Tongue (tissue), 2 donors: ENCODE measurements around the gene RAD50. TPM values are rescaled to one million over a fixed set of nuclear protein-coding genes. Genes with fewer than 3 reads are reported as not detected.
"Not testable (repeated sequence)": the region's sequence is repeated elsewhere in the genome, so short reads cannot be mapped to it uniquely, and the experiment has no call there.

Experiments used
- DNase-seq: peaks from one replicate; pipeline ENCODE4 v3.0.0-alpha.2; 2015
- total RNA-seq: library from RNA; depleted of rRNA; stranded (reverse); fragments of >200 nt; gene quantifications from one replicate; pipeline ENCODE4 v1.2.3, GENCODE V29; 2014

The RAD50 gene
- total RNA-seq, 1 donor from 2014 or later: 48.8 TPM

GRCh38 chr5:132557478-132558172, 848 bp downstream of the RAD50 start:
- DNase-seq: no peak

DNA sequence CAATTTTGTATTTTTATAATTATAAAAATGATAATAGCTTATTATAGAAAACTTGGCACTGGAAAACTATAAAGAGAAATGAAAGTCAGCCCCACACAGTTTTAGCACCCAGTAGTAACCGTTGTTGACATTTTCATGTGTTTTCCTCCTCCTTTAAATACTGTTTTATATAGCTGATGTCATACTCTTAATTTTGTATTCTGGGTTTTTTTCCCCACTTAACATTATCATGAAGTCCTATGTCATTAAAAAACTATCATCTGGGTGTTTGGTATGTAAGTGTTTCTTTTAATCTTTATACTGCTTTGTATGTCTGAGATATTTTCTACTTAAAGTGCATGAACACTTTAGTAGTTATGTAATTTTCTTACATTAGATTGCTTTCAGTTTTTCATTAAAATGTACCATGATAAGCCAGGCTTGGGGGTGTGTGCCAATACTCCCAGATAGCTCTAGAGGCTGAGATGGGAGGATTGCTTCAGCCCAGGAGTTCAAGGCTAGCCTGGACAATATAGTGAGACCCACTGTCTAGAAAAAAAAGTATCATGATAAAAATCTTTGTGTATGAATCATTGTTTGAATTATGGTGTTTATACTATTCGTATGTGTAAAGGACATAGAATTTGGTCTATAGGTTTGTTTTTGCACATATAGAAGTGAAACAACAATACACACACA, 2.7 kb downstream of the RAD50 start:
- DNase-seq: no peak

DNA sequence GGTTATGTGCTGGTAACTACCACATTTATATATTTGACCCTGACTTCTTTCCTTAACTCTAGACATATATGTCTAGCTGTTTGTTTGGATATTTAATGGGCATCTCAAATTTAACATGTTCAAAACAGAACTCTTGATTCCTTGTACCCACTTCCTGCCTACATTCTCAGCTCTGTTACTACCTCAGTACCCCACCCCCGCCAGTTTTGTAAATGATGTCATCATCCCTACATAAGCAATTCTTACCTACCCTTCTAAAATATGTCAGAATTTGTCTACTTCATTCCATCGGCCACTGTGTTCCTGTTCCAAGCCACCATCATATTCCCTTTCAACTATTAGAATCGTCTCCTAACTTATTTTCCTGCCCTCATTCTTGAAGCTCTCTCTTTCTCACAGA, 4.8 kb downstream of the RAD50 start:
- no peak for DNase-seq

GRCh38 chr5:132564555-132564954, 7.8 kb downstream of the RAD50 start:
- DNase-seq: not testable (repeated sequence)

GRCh38 chr5:132566657-132567056, 9.9 kb downstream of the RAD50 start:
- no peak for DNase-seq

DNA sequence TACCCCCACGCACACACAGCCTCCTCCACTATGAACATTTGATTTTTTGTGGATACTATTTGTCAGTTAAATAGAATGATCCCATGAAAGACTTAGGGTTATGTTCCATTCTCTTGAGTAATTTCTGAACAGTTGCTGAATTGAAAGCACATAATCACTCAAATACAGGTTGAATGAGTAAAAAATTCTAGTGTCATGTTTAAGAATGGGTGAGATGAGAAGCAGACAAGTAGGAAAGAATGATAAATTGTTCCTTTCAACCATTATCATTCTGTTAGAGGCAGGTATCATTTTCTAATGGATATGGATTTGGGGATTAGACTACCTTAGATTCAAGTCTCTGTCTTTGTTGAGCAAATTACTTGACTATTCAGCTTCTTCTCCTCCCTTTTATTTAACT, 19.3 kb downstream of the RAD50 start:
- no peak for DNase-seq

- DNase-seq: not testable (repeated sequence)
Observed at GRCh38 chr5:132584560-132584959, 27.8 kb downstream of the RAD50 start.

DNA sequence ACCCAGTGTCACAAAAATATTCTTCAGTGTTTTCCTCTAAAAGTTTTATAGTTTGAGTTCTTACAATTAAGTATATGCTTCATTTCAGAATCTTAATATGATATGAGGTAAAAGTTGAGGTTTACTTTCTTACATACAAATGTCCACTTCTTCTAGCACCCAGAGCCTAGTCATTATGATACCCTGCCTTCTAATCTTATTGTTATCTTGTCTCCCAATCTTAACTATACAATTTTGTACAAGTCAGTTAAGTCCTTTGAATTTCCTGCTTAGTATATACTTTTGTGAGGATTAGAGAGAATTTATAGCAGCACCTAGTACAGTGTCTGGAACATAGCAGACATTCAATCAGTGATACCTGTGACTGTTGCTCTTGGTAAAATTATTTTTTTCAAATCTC, 29.3 kb downstream of the RAD50 start:
- DNase-seq: no peak

DNA sequence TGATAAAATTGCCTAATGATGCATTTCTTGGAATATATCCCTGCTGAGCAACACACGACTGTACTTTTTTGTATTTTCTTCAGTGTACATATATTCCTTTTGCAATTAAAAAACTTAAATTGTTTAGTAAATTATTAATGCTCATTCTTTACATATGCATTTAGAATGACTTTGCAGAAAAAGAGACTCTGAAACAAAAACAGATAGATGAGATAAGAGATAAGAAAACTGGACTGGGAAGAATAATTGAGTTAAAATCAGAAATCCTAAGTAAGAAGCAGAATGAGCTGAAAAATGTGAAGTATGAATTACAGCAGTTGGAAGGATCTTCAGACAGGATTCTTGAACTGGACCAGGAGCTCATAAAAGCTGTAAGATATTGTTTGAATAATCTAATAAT, 32.7 kb downstream of the RAD50 start:
- DNase-seq: no peak

- DNase-seq: peak; percentile 10
Observed at GRCh38 chr5:132591145-132591544, 34.4 kb downstream of the RAD50 start.

DNA sequence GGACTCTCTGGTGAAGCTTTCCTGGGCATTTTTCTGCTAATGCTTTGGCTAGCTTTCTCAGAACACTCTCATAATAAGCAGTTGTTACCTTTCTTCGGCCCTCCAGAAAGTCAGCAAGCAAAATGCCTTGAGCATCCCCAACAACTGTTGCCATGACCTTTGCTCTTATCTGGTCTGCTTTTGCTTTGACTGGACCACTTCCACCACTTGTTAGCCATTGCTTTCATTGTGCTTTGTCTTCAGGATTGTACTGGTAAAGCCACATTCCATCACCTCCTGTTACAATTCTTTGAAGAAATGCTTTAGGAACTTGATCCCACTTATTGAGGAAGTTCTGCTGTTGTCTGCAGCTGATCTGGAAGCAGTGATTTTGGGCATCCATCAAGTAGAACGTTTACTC, 35.7 kb downstream of the RAD50 start:
- no peak for DNase-seq

DNA sequence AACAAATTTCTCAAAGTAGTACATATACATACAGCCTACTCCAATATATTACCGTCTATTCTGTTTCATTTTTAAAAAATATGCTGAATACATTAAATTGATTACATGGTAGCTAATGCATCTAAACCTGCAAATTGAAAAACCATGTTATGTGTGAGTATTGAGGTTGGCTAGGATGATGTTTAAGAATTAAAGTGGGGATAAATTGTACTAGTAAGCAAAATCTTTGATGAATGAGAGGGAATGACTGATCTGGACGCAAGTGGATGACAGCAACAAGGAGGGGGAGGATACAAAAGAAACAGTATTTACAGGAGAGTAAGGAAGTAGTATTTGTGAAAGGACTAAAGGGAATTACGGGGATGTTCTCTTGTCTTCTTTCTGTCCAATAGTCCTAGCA, 37.4 kb downstream of the RAD50 start:
- no peak for DNase-seq

DNA sequence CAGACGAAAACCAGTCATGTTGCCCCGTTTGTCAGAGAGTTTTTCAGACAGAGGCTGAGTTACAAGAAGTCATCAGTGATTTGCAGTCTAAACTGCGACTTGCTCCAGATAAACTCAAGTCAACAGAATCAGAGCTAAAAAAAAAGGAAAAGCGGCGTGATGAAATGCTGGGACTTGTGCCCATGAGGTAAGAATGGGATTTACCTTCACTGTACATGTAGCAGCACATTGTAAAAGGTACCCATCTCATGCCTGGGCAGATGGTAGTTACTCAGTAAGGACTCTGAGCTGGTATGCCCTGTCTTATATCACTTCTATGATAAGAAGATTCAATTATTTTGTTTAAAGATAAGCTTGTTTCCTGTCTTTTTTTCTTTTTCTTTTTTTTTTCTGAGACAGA, 38.8 kb downstream of the RAD50 start:
- no peak for DNase-seq

DNA sequence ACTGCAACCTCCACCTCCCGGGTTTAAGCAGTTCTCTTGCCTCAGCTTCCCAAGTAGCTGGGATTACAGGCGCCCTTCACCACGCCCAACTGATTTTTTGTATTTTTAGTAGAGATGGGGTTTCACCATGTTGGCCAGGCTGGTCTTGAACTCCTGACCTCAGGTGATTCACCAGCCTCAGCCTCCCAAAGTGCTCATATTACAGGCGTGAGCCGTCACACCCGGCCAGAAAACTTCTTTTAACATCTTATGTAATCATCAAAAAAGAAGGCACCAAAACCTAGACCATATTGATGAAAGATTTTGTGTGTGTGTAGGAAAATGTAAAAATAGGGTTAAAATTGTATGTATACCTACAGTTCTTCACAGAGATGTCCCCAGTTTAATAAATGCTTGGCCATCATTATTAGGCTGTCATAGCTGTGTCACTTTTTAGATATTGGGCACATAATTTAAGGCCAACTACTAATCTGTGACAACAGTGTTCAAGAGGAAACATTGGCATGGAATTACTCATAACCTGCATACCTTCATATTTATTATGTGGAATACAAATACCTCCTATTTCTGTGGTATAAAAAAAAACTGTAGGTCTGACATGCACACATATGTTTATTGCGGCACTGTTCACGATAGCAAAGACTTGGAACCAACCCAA, 44.4 kb downstream of the RAD50 start:
- no peak for DNase-seq

- no peak for DNase-seq
Observed at GRCh38 chr5:132607095-132607494, 50.3 kb downstream of the RAD50 start.

DNA sequence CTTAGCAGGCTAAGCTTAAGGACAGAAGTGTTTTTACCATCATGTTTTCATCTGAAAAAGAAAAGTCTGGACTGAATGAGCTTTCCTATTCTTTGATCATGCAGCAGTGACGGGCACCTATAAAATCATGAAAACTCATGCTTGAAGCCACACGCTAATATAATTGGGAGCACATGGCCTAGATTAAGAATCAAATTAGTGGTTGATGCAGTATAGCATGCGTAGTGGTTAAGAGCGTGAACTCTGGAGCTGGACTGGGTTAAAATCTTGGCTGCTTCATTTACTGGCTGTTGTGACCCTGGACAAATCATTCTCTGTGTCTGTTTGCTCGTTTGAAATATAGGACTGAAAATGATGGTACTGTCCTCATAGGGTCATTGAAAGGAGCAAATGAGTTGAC, 51.3 kb downstream of the RAD50 start:
- DNase-seq: peak; percentile 2

- DNase-seq: no peak
Observed at GRCh38 chr5:132611965-132612364, 55.2 kb downstream of the RAD50 start.

- DNase-seq: no peak
Observed at GRCh38 chr5:132612846-132613245, 56.1 kb downstream of the RAD50 start.

DNA sequence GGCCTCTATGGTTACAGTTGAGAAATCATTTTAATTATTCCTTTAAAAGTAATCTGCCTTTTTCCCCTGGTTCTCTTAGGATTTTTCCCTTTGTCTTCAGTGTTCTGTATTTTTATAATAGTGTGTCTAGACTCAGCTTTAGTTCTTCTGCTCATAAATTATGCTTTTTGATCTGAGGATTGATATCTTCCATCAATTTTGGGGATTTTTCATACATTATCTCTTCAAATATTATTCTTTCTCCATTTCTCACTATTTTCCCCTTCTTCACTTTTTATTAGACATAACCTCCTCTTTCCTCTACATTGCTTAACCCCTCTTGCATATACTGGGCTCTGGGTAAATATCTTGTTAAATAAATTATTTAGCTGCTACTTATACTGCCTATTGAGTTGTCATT, 64.9 kb downstream of the RAD50 start:
- no peak for DNase-seq

DNA sequence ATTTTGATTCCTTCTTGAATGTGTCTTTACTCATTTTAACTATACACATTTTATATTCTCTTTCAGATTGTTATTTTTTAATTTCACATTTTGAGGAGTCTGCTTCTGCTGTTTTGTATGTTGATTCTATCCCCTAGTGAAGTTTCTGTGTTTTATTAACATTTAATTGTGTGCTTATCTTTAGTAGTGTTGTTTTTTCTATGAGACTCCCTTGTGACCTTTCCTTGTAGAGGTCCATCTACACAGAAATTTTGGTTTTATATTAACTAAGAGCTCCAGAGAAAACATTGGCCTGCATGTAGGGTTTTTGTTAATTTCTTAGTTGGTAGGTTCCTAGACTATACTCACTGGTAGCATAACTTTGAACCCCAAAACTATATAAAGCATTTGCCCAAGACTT, 65.8 kb downstream of the RAD50 start:
- no peak for DNase-seq

- no peak for DNase-seq
Observed at GRCh38 chr5:132627470-132627869, 70.7 kb downstream of the RAD50 start.

DNA sequence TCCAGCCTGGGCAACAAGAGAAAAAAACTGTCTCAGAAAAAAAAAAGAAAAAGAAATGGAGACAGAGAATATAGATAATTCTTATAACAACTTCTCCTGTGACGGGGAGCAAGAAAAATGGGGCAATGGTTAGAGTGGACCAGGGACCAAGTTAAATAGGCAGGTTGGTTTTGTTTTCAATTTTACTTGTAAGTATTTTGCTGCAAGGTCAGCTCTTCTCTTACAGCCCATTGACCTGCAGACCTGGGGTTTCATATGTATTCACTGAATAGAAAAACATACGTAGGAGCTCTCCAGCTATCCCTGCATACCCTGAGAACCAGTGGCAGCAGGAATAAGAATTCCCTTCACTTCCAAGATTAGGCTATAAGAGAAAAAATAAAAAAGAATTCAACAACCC, 72.0 kb downstream of the RAD50 start:
- no peak for DNase-seq

GRCh38 chr5:132629230-132629944, 72.6 kb downstream of the RAD50 start:
- DNase-seq: no peak
